Stimulated activated CD4-positive, alpha-beta T cell treated with anti-CD3 and anti-CD28 coated beads, Interleukin-1b, Interleukin-23, amount 100 ng/mL, for 24 hours (primary cell): ENCODE measurements around the gene TOM1L2.

ENCODE experiments used
- DNase-seq, 4 experiments: peaks; one replicate each; pipeline ENCODE4 v3.0.0-alpha.2; 2020; ENCODE audit warnings: low read depth in 4 of 4, low spot score in 1 of 4

TOM1L2 gene

GRCh38 chr17:17823433-17824118, 148.6 kb downstream of the TOM1L2 start:
- peak in 3 of 4 experiments; percentile 27 to 66 (median 47) for DNase-seq

GRCh38 chr17:17822616-17823015, 149.6 kb downstream of the TOM1L2 start:
- DNase-seq = no peak

GRCh38 chr17:17822189-17822588, 150.0 kb downstream of the TOM1L2 start:
- DNase-seq = no peak

- no peak for DNase-seq
Measured at GRCh38 chr17:17820463-17821158, 151.6 kb downstream of the TOM1L2 start.

- DNase-seq = no peak
Measured at GRCh38 chr17:17820046-17820445, 152.2 kb downstream of the TOM1L2 start.

GRCh38 chr17:17819561-17819995, 152.6 kb downstream of the TOM1L2 start:
- DNase-seq = peak in 3 of 4 experiments; percentile 28 to 77 (median 65)

- DNase-seq = no peak
Measured at GRCh38 chr17:17819111-17819510, 153.1 kb downstream of the TOM1L2 start.

- DNase-seq = peak in 1 of 4 experiments; percentile 27
Measured at GRCh38 chr17:17818088-17818526, 154.1 kb downstream of the TOM1L2 start.

GRCh38 chr17:17817552-17817947, 154.7 kb downstream of the TOM1L2 start:
- no peak for DNase-seq

GRCh38 chr17:17816831-17817551, 155.2 kb downstream of the TOM1L2 start:
- DNase-seq = no peak

GRCh38 chr17:17816240-17816814, 155.9 kb downstream of the TOM1L2 start:
- no peak for DNase-seq

- no peak for DNase-seq
Measured at GRCh38 chr17:17815436-17816200, 156.6 kb downstream of the TOM1L2 start.

- no peak for DNase-seq
Measured at GRCh38 chr17:17815062-17815406, 157.2 kb downstream of the TOM1L2 start.

- DNase-seq = no peak
Measured at GRCh38 chr17:17814162-17815061, 157.8 kb downstream of the TOM1L2 start.

GRCh38 chr17:17813725-17814095, 158.5 kb downstream of the TOM1L2 start:
- no peak for DNase-seq

GRCh38 chr17:17813055-17813724, 159.0 kb downstream of the TOM1L2 start:
- DNase-seq = no peak

- DNase-seq = peak in 3 of 4 experiments; percentile 44 to 50 (median 48)
Measured at GRCh38 chr17:17812211-17813054, 159.8 kb downstream of the TOM1L2 start.
